NCI-H526 treated with DMSO at 0.1 percent for 48 hours (cell line): ENCODE data around the gene ENG.
"Not testable (repeated sequence)": the region's sequence is repeated elsewhere in the genome, so short reads cannot be mapped to it uniquely, and the experiment has no call there.

ENCODE experiments used
- DNase-seq: peaks from one replicate; lab custom pipeline; 2025; lab: John Stamatoyannopoulos, UW

Gene ENG

DNA sequence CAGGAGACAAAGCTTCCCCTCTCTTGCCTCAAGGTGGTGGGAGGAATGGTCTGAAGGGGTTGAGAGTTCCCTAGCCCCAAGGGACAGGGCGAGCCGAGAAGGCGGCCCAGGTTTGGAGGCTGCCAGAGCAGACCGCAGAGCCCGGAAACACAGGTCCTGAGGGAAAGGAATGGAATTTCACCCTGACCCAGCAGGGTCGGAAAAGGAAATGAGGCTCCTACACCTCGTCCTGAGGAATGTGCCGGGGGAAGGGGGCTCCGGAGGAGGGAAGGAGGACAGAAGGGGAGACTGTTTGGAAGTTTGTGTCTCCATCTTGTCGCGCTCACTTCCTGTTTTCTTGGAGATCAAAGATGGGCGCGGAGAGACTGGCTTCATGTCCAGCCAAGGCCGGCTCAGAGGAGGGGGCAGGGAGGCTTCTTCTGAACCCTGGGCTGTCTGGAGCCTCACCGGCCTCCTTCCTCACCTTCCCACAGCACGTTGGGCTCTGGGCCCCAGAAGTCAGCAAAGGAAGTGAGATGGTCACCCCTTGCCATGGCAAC is 9.6 kb downstream of the ENG start:
- DNase-seq: no peak

- DNase-seq: no peak
These were observed 13.2 kb downstream of the ENG start for GRCh38 chr9:127841087-127841835.

GRCh38 chr9:127838375-127839078 is 15.9 kb downstream of the ENG start:
- no peak for DNase-seq

DNA sequence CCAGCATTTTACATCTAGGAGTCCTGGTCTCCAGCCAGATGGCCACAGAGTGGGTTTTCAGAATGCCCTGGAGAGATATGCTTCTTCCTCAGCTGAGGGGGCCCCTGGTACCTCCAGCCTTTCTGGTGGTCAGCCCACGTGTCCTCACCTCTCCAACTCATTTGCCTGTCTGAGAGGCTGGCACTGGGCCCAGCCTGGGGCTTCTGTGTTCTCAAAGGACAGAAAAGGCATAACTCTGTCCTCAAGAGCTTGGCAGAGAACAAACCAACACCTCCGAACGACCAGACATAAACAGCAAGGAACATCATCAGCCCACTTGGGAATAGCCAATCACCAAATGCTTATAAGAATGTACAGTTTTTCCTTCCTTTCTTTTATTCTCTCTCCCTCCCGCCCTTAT is 17.1 kb downstream of the ENG start:
- no peak for DNase-seq

- DNase-seq: not testable (repeated sequence)
These were observed 17.9 kb downstream of the ENG start for GRCh38 chr9:127836561-127836960.

GRCh38 chr9:127835991-127836516 is 18.4 kb downstream of the ENG start:
- DNase-seq: no peak

- DNase-seq: no peak
These were observed 20.9 kb downstream of the ENG start for GRCh38 chr9:127833555-127833954.

- DNase-seq: no peak
These were observed 22.2 kb downstream of the ENG start for GRCh38 chr9:127832248-127832647.

- no peak for DNase-seq
These were observed 25.1 kb downstream of the ENG start for GRCh38 chr9:127829205-127829906.

GRCh38 chr9:127828262-127829031 is 26.0 kb downstream of the ENG start:
- no peak for DNase-seq

- no peak for DNase-seq
These were observed 28.1 kb downstream of the ENG start for GRCh38 chr9:127826253-127826913.

DNA sequence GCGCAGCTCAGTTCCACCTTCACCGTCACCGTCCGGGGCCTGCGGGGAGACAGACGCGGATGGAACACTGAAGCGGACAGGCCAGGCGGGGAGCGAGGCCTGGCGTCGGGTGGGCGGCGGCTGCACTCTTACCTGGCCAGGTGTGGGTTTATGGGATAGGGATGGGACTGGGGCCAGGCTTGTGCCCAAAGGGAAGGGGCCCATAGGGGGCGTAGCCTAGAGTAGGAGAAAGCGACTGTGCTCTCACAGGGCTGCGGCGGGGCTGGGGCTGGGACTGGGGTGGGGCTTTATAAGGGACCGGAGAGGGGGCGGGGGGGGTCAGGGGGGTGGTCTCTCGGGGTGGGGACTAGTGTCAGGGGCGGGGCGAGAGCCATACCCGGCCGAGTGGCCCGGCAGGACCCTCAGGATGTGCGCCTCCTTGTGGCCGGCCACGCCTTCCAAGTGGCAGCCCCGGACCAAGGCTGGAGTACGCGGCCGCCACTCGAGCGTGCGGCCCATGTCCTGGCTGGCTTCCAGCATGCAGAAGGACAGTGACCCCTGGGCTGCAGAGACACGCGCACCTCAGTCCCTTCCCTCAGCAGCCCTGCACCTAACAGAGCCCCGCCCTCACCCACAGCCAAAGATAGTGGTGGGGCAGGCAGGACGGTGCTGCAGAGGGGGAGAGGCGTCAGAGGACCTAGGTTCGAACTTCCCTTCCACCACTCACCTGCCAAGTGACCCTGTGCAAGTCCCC is 29.0 kb downstream of the ENG start:
- DNase-seq: no peak

GRCh38 chr9:127822108-127822507 is 32.4 kb downstream of the ENG start:
- DNase-seq: no peak

DNA sequence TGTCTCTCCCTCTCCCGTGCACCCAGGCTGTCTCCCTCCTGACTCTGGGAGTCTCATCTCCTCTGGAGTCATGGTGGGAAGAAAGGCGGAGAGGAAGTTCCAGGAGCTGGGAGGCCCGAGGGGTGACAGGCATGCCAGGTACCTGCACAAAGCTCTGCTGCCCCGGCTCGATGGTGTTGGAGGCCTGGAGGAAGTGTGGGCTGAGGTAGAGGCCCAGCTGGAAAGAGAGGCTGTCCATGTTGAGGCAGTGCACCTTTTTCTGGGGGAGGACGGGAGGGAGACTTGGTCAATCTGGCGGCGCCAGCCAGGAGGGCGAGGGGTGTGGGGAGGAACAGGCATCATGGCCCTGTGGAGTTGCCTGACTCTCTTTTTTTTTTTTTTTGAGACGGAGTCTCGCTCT is 35.9 kb downstream of the ENG start:
- DNase-seq: no peak

DNA sequence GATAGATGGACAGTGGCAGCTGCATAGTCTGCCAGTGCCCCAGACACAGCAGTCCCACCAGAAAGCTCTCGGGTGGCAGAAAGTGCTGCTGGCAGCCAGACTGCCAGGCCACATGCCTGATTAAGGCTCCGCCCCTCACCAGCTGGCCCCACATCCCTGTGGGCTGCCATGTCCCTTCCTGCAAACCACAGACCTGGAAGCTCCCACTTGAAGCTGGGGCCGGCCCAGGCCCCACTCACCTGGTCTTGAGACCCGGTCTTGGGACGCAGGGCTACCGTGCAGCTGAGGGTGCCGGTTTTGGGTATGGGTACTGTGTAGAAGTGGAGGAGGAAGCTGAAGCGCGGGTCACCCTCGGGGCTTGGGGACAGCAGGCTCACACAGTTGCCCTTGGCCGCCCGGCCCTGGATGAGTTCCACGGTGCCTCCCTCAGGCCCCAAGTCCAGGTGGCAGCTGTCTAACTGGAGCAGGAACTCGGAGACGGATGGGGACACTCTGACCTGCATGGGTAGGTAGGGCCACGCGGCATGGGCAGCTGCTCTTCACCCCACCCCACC is 36.5 kb downstream of the ENG start:
- DNase-seq: no peak

GRCh38 chr9:127816728-127817127 is 37.7 kb downstream of the ENG start:
- DNase-seq: no peak

DNA sequence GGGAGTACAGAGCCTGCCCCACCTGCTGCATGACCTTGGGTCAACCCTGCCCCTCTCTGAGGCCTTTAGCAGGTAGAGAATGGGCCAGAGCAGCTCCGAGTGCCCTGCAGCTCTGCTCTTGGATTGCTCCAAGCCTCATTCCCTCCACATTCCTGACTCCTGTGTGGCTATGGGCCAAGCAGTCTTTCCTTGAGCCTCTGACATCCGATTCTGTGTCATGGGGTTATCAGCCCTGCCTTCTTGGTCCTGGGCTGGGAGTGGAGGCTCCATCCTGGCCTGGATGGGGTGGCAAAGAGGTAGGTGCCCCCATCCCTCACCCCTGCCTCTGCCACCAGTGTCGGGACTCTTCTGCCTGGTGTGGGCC is 38.1 kb downstream of the ENG start:
- DNase-seq: no peak

DNA sequence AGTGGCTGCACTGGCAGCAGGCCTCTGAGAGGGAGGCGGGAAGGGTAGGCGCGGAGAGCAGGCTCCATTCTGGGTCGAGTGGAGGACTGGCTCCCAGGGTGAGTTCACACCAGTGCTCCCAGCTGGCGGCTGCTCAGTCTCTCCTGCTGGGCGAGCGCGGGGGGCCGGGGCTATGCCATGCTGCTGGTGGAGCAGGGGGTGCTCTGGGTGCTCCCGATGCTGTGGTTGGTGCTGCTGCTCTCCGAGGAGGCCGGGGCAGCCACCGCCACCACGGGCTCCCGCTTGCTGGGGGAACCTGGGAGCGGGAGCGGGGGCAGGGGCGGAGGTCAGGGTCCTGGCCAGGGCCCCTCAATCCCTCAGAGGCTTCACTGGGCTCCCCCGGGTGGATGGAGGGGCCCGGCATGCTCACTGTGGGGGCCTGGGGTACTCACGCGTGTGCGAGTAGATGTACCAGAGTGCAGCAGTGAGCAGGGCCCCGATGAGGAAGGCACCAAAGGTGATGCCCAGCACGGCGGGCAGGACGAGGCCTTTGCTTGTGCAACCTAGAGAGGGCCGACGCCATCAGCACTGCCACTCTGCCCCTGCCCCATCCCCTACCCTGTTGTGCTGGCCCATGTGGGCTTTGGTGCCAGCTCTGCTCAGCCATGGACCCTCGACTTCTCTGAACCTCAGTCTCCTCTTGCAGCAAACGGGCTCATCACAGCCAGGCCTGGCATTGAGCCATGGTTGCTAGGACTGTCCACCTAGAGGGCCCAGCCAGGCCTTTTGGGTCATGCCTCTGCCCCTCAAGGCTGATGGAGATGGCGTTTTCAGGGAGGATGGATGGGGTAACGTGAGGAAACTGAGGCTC is 38.7 kb downstream of the ENG start:
- DNase-seq: no peak
